K562 (cell line): ENCODE results near the gene CYTH4.

Source experiments
- BMI1 ChIP-seq: fragments of 150-350 bp; IDR thresholded peaks from 2 replicates; pipeline ENCODE4 v1.6.1; 2014; ENCODE audit warnings: low read length
- CTCF ChIP-seq, 3 experiments: IDR thresholded peaks in 2 of 3; conservative IDR thresholded peaks in 1 of 3; 2 replicates each; pipeline ENCODE4 v1.5.1; 2011 to 2012; ENCODE audit warnings: low read length in 3 of 3, mild to moderate bottlenecking in 3 of 3, control low read depth in 2 of 3, improper control_type of control experiment in 1 of 3, inconsistent platforms in 1 of 3, low read depth in 1 of 3, mixed read lengths in 1 of 3, moderate library complexity in 1 of 3; ENCODE audit not compliant: insufficient read depth in 2 of 3
- HDGF ChIP-seq: fragments of 450-650 bp; IDR thresholded peaks from 2 replicates; pipeline ENCODE4 v1.6.1; 2016
- NFRKB ChIP-seq: fragments of 450-650 bp; IDR thresholded peaks from 2 replicates; pipeline ENCODE4 v1.6.1; 2016; ENCODE audit warnings: low read depth
- NR2C1 ChIP-seq, 2 experiments: fragments of 450-650 bp; IDR thresholded peaks; 2 replicates each; pipeline ENCODE4 v1.6.1; 2017; ENCODE audit warnings: mild to moderate bottlenecking in 2 of 2, antibody characterized with exemption in 1 of 2, inconsistent platforms in 1 of 2, missing compliant biosample characterization in 1 of 2, missing genetic modification characterization in 1 of 2
- PCBP1 ChIP-seq: fragments of 200-400 bp; formaldehyde crosslinking; IDR thresholded peaks from 2 replicates; pipeline ENCODE4 v1.6.1; 2018; ENCODE audit warnings: mild to moderate bottlenecking, low read depth, low read length; ENCODE audit not compliant: poor library complexity, severe bottlenecking
- PRDM10 ChIP-seq: fragments of 450-650 bp; IDR thresholded peaks from 2 replicates; pipeline ENCODE4 v1.6.1; 2018; ENCODE audit not compliant: partially characterized antibody
- TFAM ChIP-seq: fragments of 250-450 bp; sonication (Bioruptor Pico); conservative IDR thresholded peaks from 2 replicates; pipeline ENCODE4 v1.5.0; 2021; ENCODE audit warnings: mild to moderate bottlenecking, moderate library complexity
- ZSCAN29 ChIP-seq: fragments of 450-650 bp; IDR thresholded peaks from 2 replicates; pipeline ENCODE4 v1.6.1; 2017
- TF ChIP-seq, protein P1 (sequence below): fragments of 250-450 bp; sonication (Bioruptor Pico); IDR thresholded peaks from 2 replicates; pipeline ENCODE4 v1.4.0; 2020

DNA sequence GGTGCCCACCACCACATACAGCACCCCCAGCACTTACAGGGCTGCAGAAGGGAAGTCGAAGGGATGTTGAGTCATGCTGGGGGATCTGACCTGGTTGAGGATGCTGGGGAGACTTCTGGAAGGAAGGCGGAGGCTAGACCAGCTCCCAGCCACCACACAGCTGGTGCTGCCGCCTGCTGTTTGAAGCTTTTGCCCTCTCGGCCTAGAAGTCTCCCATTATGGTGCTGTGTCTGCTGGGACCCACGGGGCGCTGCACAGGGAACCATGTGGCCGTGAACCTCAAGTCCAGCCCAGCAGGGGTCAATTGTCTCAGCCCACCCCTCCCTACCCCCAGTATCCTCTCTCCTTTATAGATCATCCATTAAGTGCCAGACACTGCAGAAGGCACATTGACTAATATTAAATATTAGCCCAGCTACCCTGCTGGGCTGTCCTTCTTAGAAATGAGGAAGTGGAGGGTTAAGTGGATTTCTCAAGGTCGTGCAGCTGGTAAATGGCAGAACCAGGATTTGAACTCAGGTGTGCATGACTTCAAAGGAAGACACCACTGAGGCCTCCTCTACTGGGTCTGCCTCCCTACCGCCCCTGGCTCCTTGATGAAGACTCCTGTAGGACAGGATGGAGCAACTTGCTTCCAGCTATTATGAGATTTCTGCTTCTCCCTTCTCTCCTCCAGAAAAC is 49.7 kb downstream of the CYTH4 start:
- TF ChIP-seq ZSCAN29 (no peak), BMI1 (no peak), HDGF (no peak), CTCF (IDR thresholded peaks at IDR 0.05 in 2 of 3, conservative IDR thresholded peaks at IDR 0.05 in 1 of 3; ENCODE audit: insufficient read depth in 2 of 3, low read depth in 1 of 3, low read length in 3 of 3) (peak in 2 of 3 experiments; percentile 37 to 48; a peak in 4 of 6 replicates), NFRKB (no peak), NR2C1 (IDR thresholded peaks at IDR 0.05) (no peak), NR2C1 (tag; IDR thresholded peaks at IDR 0.05) (no peak), PCBP1 (no peak), PRDM10 (no peak), TFAM (CRISPR knock-in tag) (no peak)
- TF ChIP-seq, protein P1, sequence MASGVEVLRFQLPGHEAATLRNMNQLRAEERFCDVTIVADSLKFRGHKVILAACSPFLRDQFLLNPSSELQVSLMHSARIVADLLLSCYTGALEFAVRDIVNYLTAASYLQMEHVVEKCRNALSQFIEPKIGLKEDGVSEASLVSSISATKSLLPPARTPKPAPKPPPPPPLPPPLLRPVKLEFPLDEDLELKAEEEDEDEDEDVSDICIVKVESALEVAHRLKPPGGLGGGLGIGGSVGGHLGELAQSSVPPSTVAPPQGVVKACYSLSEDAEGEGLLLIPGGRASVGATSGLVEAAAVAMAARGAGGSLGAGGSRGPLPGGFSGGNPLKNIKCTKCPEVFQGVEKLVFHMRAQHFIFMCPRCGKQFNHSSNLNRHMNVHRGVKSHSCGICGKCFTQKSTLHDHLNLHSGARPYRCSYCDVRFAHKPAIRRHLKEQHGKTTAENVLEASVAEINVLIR (CRISPR knock-in tag) = no peak
